Activated CD4-positive, alpha-beta memory T cell treated with anti-CD3 and anti-CD28 coated beads, Interleukin-2, amount 10 ng/mL, durations not matched to agents 7 days and 5 days (primary cell): Measurements from ENCODE around the gene CHRDL2. TPM values are rescaled to one million over a fixed set of nuclear protein-coding genes. Genes with fewer than 3 reads are reported as not detected.

Experiments
- CTCF ChIA-PET: fragments of 350-600 bp; sonication (Branson Sonifier 250); formaldehyde crosslinking; loops from one replicate; lab custom pipeline; 2021; ENCODE audit warnings: antibody characterized with exemption, inconsistent platforms; lab: Charles Lee
- POLR2A ChIA-PET: fragments of 350-600 bp; sonication (Branson Sonifier 250); formaldehyde crosslinking; loops from one replicate; lab custom pipeline; 2021; ENCODE audit warnings: antibody characterized with exemption; lab: Charles Lee
- DNase-seq: peaks from one replicate; pipeline ENCODE4 v3.0.0-alpha.2; 2020
- H3K27ac Mint-ChIP-seq: one replicate; pipeline ENCODE4 v1.8.0; 2021; ENCODE audit warnings: mild to moderate bottlenecking, mixed read lengths
- H3K27me3 Mint-ChIP-seq: one replicate; pipeline ENCODE4 v1.8.0; 2021; ENCODE audit warnings: mixed read lengths
- H3K36me3 Mint-ChIP-seq: one replicate; pipeline ENCODE4 v1.8.0; 2021; ENCODE audit warnings: low read depth, mixed read lengths
- H3K4me1 Mint-ChIP-seq: one replicate; pipeline ENCODE4 v1.8.0; 2021; ENCODE audit warnings: mixed read lengths
- H3K4me3 Mint-ChIP-seq: one replicate; pipeline ENCODE4 v1.8.0; 2021; ENCODE audit warnings: mild to moderate bottlenecking, mixed read lengths
- H3K9me3 Mint-ChIP-seq: one replicate; pipeline ENCODE4 v1.8.0; 2021; ENCODE audit warnings: mixed read lengths
- total RNA-seq, 2 experiments: library from RNA; stranded (reverse); gene quantifications; one replicate each; pipeline ENCODE4 v1.2.3, GENCODE V29; 2021

Gene CHRDL2
- total RNA-seq, 2 experiments from 2014 or later, result not detected

GRCh38 chr11:74699615-74700396 lies 31.4 kb downstream of the CHRDL2 start:
- no peaks in the 10 kb centered on the region for H3K36me3 Mint-ChIP-seq
- CTCF ChIA-PET, result interaction anchor here (1.0 to 4.0 kb wide), 3 partner anchors 26 to 171 kb away, joined by 4 to 50 read pairs (median 4); no protein-coding TSS in a partner anchor
- no peak overlapping the region for H3K4me3 Mint-ChIP-seq
- no peaks in the 10 kb centered on the region for H3K4me1 Mint-ChIP-seq
- no peak overlapping the region for H3K27ac Mint-ChIP-seq
- no peak for DNase-seq
- no peaks in the 10 kb centered on the region for H3K9me3 Mint-ChIP-seq
- peaks cover 2% of the 10 kb centered on the region for H3K27me3 Mint-ChIP-seq
- POLR2A ChIA-PET, result no interaction called here

GRCh38 chr11:74697722-74698121 lies 33.5 kb downstream of the CHRDL2 start:
- POLR2A ChIA-PET, result no interaction called here
- H3K27ac Mint-ChIP-seq, result no peak overlapping the region
- peaks cover 2% of the 10 kb centered on the region for H3K27me3 Mint-ChIP-seq
- no peak for DNase-seq
- H3K4me3 Mint-ChIP-seq, result no peak overlapping the region
- CTCF ChIA-PET, result interaction anchor here (0.7 to 0.9 kb wide), 2 partner anchors 21 to 73 kb away, joined by 3 read pairs; no protein-coding TSS in a partner anchor
- H3K36me3 Mint-ChIP-seq, result no peaks in the 10 kb centered on the region
- no peaks in the 10 kb centered on the region for H3K9me3 Mint-ChIP-seq
- no peaks in the 10 kb centered on the region for H3K4me1 Mint-ChIP-seq

GRCh38 chr11:74696939-74697675 lies 34.1 kb downstream of the CHRDL2 start:
- no peaks in the 10 kb centered on the region for H3K9me3 Mint-ChIP-seq
- ChIA-PET CTCF (no interaction called here), POLR2A (no interaction called here)
- DNase-seq, result no peak
- no peaks in the 10 kb centered on the region for H3K36me3 Mint-ChIP-seq
- H3K4me3 Mint-ChIP-seq, result no peak overlapping the region
- H3K27ac Mint-ChIP-seq, result no peak overlapping the region
- no peaks in the 10 kb centered on the region for H3K4me1 Mint-ChIP-seq
- peaks cover 2% of the 10 kb centered on the region for H3K27me3 Mint-ChIP-seq

GRCh38 chr11:74696500-74696899 lies 34.7 kb downstream of the CHRDL2 start:
- Mint-ChIP-seq H3K36me3 (no peaks in the 10 kb centered on the region), H3K27ac (no peak overlapping the region), H3K27me3 (peaks cover 2% of the 10 kb centered on the region), H3K4me1 (no peaks in the 10 kb centered on the region), H3K9me3 (no peaks in the 10 kb centered on the region), H3K4me3 (no peak overlapping the region)
- no peak for DNase-seq
- ChIA-PET POLR2A (no interaction called here), CTCF (no interaction called here)

- peaks cover 2% of the 10 kb centered on the region for H3K27me3 Mint-ChIP-seq
- CTCF ChIA-PET, result interaction anchor here (0.5 kb wide), 1 partner anchor 373 kb away, joined by 3 read pairs; no protein-coding TSS in a partner anchor
- H3K36me3 Mint-ChIP-seq, result no peaks in the 10 kb centered on the region
- no peak for DNase-seq
- no peak overlapping the region for H3K4me3 Mint-ChIP-seq
- no peak overlapping the region for H3K27ac Mint-ChIP-seq
- H3K4me1 Mint-ChIP-seq, result no peaks in the 10 kb centered on the region
- POLR2A ChIA-PET, result no interaction called here
- no peaks in the 10 kb centered on the region for H3K9me3 Mint-ChIP-seq
Observed at GRCh38 chr11:74695705-74696280, 35.4 kb downstream of the CHRDL2 start.

GRCh38 chr11:74694136-74694930 lies 36.9 kb downstream of the CHRDL2 start:
- peaks cover 2% of the 10 kb centered on the region for H3K27me3 Mint-ChIP-seq
- H3K9me3 Mint-ChIP-seq, result no peaks in the 10 kb centered on the region
- DNase-seq, result no peak
- H3K4me3 Mint-ChIP-seq, result no peak overlapping the region
- no peaks in the 10 kb centered on the region for H3K4me1 Mint-ChIP-seq
- ChIA-PET CTCF (no interaction called here), POLR2A (no interaction called here)
- H3K36me3 Mint-ChIP-seq, result no peaks in the 10 kb centered on the region
- H3K27ac Mint-ChIP-seq, result no peak overlapping the region

GRCh38 chr11:74693531-74693930 lies 37.7 kb downstream of the CHRDL2 start:
- Mint-ChIP-seq H3K27me3 (peaks cover 2% of the 10 kb centered on the region), H3K4me1 (no peaks in the 10 kb centered on the region), H3K4me3 (no peak overlapping the region), H3K27ac (no peak overlapping the region), H3K36me3 (no peaks in the 10 kb centered on the region), H3K9me3 (no peaks in the 10 kb centered on the region)
- no peak for DNase-seq
- ChIA-PET POLR2A (no interaction called here), CTCF (interaction anchor here (1.2 kb wide), 1 partner anchor 9 kb away, joined by 5 read pairs; no protein-coding TSS in a partner anchor)

- H3K4me1 Mint-ChIP-seq, result no peaks in the 10 kb centered on the region
- CTCF ChIA-PET, result no interaction called here
Observed at GRCh38 chr11:74691755-74692154, 39.5 kb downstream of the CHRDL2 start.

GRCh38 chr11:74689666-74690065 lies 41.6 kb downstream of the CHRDL2 start:
- Mint-ChIP-seq H3K9me3 (no peaks in the 10 kb centered on the region), H3K4me3 (no peak overlapping the region), H3K27me3 (peaks cover 5% of the 10 kb centered on the region), H3K36me3 (no peaks in the 10 kb centered on the region), H3K4me1 (no peaks in the 10 kb centered on the region), H3K27ac (no peak overlapping the region)
- ChIA-PET CTCF (no interaction called here), POLR2A (no interaction called here)
- DNase-seq, result no peak

More at GRCh38 chr11:74691755-74692154, 39.5 kb downstream of the CHRDL2 start:
- no peak for DNase-seq
- Mint-ChIP-seq H3K4me3 (no peak overlapping the region), H3K36me3 (no peaks in the 10 kb centered on the region), H3K9me3 (no peaks in the 10 kb centered on the region), H3K27me3 (no peaks in the 10 kb centered on the region), H3K27ac (no peak overlapping the region)
- POLR2A ChIA-PET, result no interaction called here

- no peaks in the 10 kb centered on the region for H3K36me3 Mint-ChIP-seq
- CTCF ChIA-PET, result interaction anchor here (1.6 to 1.7 kb wide), 2 partner anchors 15 to 38 kb away, joined by 5 to 6 read pairs; no protein-coding TSS in a partner anchor
- DNase-seq, result no peak
- peaks cover 19% of the 10 kb centered on the region for H3K27me3 Mint-ChIP-seq
- no peaks in the 10 kb centered on the region for H3K4me1 Mint-ChIP-seq
- H3K4me3 Mint-ChIP-seq, result no peak overlapping the region
- H3K9me3 Mint-ChIP-seq, result no peaks in the 10 kb centered on the region
- no peak overlapping the region for H3K27ac Mint-ChIP-seq
- POLR2A ChIA-PET, result no interaction called here
Observed at GRCh38 chr11:74687237-74688023, 43.8 kb downstream of the CHRDL2 start.

- CTCF ChIA-PET, result interaction anchor here (0.8 to 1.7 kb wide), 3 partner anchors 15 to 39 kb away, joined by 3 to 6 read pairs (median 5); no protein-coding TSS in a partner anchor
- H3K36me3 Mint-ChIP-seq, result no peaks in the 10 kb centered on the region
- H3K4me1 Mint-ChIP-seq, result no peaks in the 10 kb centered on the region
- POLR2A ChIA-PET, result no interaction called here
- no peak overlapping the region for H3K4me3 Mint-ChIP-seq
- H3K27ac Mint-ChIP-seq, result no peak overlapping the region
- no peaks in the 10 kb centered on the region for H3K9me3 Mint-ChIP-seq
- peaks cover 20% of the 10 kb centered on the region for H3K27me3 Mint-ChIP-seq
- no peak for DNase-seq
Observed at GRCh38 chr11:74686792-74687191, 44.4 kb downstream of the CHRDL2 start.

GRCh38 chr11:74685905-74686304 lies 45.3 kb downstream of the CHRDL2 start:
- Mint-ChIP-seq H3K27me3 (peaks cover 20% of the 10 kb centered on the region), H3K4me3 (no peak overlapping the region), H3K4me1 (no peaks in the 10 kb centered on the region), H3K27ac (no peak overlapping the region), H3K9me3 (no peaks in the 10 kb centered on the region), H3K36me3 (no peaks in the 10 kb centered on the region)
- ChIA-PET POLR2A (no interaction called here), CTCF (interaction anchor here (1.6 to 1.7 kb wide), 2 partner anchors 17 to 40 kb away, joined by 5 to 6 read pairs; no protein-coding TSS in a partner anchor)
- no peak for DNase-seq
